Panc1 (cell line): ENCODE measurements around the gene JOSD1. TPM values are rescaled to one million over a fixed set of nuclear protein-coding genes. Genes with fewer than 3 reads are reported as not detected.

Experiments used
- ATAC-seq: fragments of 200-7000 bp; cut with Tn5 transposase; 2 replicates; pipeline ENCODE4 v1.9.1; 2020; ENCODE audit warnings: mild to moderate bottlenecking, moderate library complexity
- BruUV-seq: library from RNA; stranded (reverse); fragments of 400-500 nt; replicated peaks from 2 replicates; lab custom pipeline; 2021; lab: Mats Ljungman, UMichigan
- CTCF ChIA-PET: fragments of 300-600 bp; sonication (Branson Sonifier 250); formaldehyde crosslinking; loops from one replicate; lab custom pipeline; 2022; ENCODE audit warnings: antibody characterized with exemption; lab: Charles Lee
- POLR2A ChIA-PET: fragments of 300-600 bp; sonication (Branson Sonifier 250); formaldehyde crosslinking; loops from one replicate; lab custom pipeline; 2022; ENCODE audit warnings: antibody characterized with exemption; lab: Charles Lee
- DNase-seq: peaks from one replicate; pipeline ENCODE4 v3.0.0-alpha.2; 2010; ENCODE audit warnings: low read depth, low spot score
- H3K27ac ChIP-seq: 2 replicates; pipeline ENCODE4 v1.5.1; 2011; ENCODE audit warnings: mild to moderate bottlenecking, low read length, inconsistent platforms
- H3K27me3 ChIP-seq: fragments of 200-500 bp; sonication (Bioruptor generic); 2 replicates; pipeline ENCODE4 v1.6.0; 2014; ENCODE audit warnings: low read length, inconsistent platforms; ENCODE audit not compliant: control insufficient read depth, insufficient read depth
- H3K36me3 ChIP-seq: fragments of 200-500 bp; sonication (Bioruptor generic); 2 replicates; pipeline ENCODE4 v1.5.1; 2014; ENCODE audit warnings: inconsistent platforms, mild to moderate bottlenecking, low read length, moderate library complexity; ENCODE audit not compliant: control insufficient read depth, insufficient read depth
- H3K4me1 ChIP-seq: 2 replicates; pipeline ENCODE4 v1.5.1; 2011; ENCODE audit warnings: inconsistent platforms, mild to moderate bottlenecking, low read length, moderate library complexity; ENCODE audit not compliant: control insufficient read depth, insufficient read depth
- H3K4me3 ChIP-seq, 2 experiments: 2 replicates each; pipeline ENCODE4 v1.5.1; 2011 to 2012; ENCODE audit warnings: low read depth in 2 of 2, low read length in 2 of 2, mild to moderate bottlenecking in 2 of 2, inconsistent platforms in 1 of 2, moderate library complexity in 1 of 2
- H3K9me3 ChIP-seq: fragments of 200-500 bp; sonication (Bioruptor generic); 2 replicates; pipeline ENCODE4 v1.5.1; 2014; ENCODE audit warnings: low read depth, mild to moderate bottlenecking, inconsistent platforms, low read length, moderate library complexity; ENCODE audit not compliant: control insufficient read depth, insufficient read depth
- POLR2AphosphoS5 ChIP-seq: IDR thresholded peaks from 2 replicates; pipeline ENCODE4 v1.6.1; 2012; ENCODE audit warnings: mild to moderate bottlenecking, low read depth, low read length, moderate library complexity
- SIN3A ChIP-seq: IDR thresholded peaks from 2 replicates; pipeline ENCODE4 v1.6.1; 2012; ENCODE audit warnings: low read depth, mild to moderate bottlenecking, low read length, moderate library complexity, borderline replicate concordance; ENCODE audit not compliant: insufficient read depth
- TCF7L2 ChIP-seq: IDR thresholded peaks from 2 replicates; pipeline ENCODE4 v1.6.1; 2011; ENCODE audit warnings: mild to moderate bottlenecking, low read depth, low read length, inconsistent platforms
- in situ Hi-C: cut with HindIII; loops from 2 replicates; pipeline ENCODE4 v1.10.0; 2016; ENCODE audit warnings: low sequenced_read_pairs, low pct_unique_long_range_greater_than_20kb
- intact Hi-C: fragments of 100-400 bp; cut with micrococcal nuclease; formaldehyde crosslinking; loops from one replicate; pipeline ENCODE4 v1.10.0; 2022; ENCODE audit not compliant: unreplicated experiment
- total RNA-seq: library from RNA; stranded (reverse); gene quantifications from one replicate; pipeline ENCODE4 v1.2.1, GENCODE V29; 2021; ENCODE audit not compliant: unreplicated experiment
- TF ChIP-seq, protein P1 (sequence below), 2 experiments: IDR thresholded peaks; 2 replicates each; pipeline ENCODE4 v1.6.1; 2011 to 2012; ENCODE audit warnings: low read depth in 2 of 2, control low read depth in 1 of 2, low read length in 1 of 2, mild to moderate bottlenecking in 1 of 2, moderate library complexity in 1 of 2; ENCODE audit not compliant: insufficient read depth in 1 of 2
- TF ChIP-seq, protein P2 (sequence below): fragments of 450-650 bp; IDR thresholded peaks from 2 replicates; pipeline ENCODE4 v1.5.1; 2017; ENCODE audit warnings: mild to moderate bottlenecking

The JOSD1 gene
- total RNA-seq, 1 experiment from 2014 or later, result 35.1 TPM

DNA sequence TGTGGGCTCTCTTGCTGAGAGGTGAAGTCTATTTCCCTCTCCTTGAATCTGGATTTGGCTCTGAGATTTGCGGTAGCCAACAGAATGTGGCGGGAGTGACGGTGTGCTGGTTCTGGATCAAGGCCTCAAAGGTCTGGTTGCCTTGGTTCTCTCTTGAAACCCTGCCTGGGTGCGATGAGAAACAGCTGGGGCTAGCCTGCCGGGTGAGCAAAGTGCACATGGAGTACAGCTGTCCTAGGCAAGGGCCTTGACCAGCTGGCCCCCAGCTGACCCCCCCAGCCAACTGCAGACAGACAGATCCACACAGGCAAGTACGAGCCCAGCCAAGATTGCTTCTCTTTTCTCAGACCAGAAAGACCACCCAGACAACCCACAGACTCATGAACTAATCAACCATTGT is 44.2 kb upstream of the JOSD1 start:
- ATAC-seq (no peak), DNase-seq (no peak)
- Histone ChIP-seq H3K36me3 (no peaks in the 10 kb centered on the region), H3K9me3 (no peaks in the 10 kb centered on the region), H3K4me3 (no peak overlapping the region), H3K27ac (no peak overlapping the region), H3K4me1 (no peaks in the 10 kb centered on the region), H3K27me3 (no peaks in the 10 kb centered on the region)
- POLR2A ChIA-PET, result no interaction called here
- intact Hi-C loops, result no loop called here
- no TSS peak for BruUV-seq
- in situ Hi-C loops, result no loop called here
- TF ChIP-seq TCF7L2, result no peak
- TF ChIP-seq, protein P1, sequence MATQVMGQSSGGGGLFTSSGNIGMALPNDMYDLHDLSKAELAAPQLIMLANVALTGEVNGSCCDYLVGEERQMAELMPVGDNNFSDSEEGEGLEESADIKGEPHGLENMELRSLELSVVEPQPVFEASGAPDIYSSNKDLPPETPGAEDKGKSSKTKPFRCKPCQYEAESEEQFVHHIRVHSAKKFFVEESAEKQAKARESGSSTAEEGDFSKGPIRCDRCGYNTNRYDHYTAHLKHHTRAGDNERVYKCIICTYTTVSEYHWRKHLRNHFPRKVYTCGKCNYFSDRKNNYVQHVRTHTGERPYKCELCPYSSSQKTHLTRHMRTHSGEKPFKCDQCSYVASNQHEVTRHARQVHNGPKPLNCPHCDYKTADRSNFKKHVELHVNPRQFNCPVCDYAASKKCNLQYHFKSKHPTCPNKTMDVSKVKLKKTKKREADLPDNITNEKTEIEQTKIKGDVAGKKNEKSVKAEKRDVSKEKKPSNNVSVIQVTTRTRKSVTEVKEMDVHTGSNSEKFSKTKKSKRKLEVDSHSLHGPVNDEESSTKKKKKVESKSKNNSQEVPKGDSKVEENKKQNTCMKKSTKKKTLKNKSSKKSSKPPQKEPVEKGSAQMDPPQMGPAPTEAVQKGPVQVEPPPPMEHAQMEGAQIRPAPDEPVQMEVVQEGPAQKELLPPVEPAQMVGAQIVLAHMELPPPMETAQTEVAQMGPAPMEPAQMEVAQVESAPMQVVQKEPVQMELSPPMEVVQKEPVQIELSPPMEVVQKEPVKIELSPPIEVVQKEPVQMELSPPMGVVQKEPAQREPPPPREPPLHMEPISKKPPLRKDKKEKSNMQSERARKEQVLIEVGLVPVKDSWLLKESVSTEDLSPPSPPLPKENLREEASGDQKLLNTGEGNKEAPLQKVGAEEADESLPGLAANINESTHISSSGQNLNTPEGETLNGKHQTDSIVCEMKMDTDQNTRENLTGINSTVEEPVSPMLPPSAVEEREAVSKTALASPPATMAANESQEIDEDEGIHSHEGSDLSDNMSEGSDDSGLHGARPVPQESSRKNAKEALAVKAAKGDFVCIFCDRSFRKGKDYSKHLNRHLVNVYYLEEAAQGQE (IDR thresholded peaks at IDR 0.05; ENCODE audit: insufficient read depth in 1 of 2, low read depth in 2 of 2, low read length in 1 of 2), result no peak
- TF ChIP-seq SIN3A, result no peak
- TF ChIP-seq, protein P2, sequence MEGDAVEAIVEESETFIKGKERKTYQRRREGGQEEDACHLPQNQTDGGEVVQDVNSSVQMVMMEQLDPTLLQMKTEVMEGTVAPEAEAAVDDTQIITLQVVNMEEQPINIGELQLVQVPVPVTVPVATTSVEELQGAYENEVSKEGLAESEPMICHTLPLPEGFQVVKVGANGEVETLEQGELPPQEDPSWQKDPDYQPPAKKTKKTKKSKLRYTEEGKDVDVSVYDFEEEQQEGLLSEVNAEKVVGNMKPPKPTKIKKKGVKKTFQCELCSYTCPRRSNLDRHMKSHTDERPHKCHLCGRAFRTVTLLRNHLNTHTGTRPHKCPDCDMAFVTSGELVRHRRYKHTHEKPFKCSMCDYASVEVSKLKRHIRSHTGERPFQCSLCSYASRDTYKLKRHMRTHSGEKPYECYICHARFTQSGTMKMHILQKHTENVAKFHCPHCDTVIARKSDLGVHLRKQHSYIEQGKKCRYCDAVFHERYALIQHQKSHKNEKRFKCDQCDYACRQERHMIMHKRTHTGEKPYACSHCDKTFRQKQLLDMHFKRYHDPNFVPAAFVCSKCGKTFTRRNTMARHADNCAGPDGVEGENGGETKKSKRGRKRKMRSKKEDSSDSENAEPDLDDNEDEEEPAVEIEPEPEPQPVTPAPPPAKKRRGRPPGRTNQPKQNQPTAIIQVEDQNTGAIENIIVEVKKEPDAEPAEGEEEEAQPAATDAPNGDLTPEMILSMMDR, result no peak
- no peak for TF ChIP-seq POLR2AphosphoS5
- CTCF ChIA-PET, result no interaction called here

DNA sequence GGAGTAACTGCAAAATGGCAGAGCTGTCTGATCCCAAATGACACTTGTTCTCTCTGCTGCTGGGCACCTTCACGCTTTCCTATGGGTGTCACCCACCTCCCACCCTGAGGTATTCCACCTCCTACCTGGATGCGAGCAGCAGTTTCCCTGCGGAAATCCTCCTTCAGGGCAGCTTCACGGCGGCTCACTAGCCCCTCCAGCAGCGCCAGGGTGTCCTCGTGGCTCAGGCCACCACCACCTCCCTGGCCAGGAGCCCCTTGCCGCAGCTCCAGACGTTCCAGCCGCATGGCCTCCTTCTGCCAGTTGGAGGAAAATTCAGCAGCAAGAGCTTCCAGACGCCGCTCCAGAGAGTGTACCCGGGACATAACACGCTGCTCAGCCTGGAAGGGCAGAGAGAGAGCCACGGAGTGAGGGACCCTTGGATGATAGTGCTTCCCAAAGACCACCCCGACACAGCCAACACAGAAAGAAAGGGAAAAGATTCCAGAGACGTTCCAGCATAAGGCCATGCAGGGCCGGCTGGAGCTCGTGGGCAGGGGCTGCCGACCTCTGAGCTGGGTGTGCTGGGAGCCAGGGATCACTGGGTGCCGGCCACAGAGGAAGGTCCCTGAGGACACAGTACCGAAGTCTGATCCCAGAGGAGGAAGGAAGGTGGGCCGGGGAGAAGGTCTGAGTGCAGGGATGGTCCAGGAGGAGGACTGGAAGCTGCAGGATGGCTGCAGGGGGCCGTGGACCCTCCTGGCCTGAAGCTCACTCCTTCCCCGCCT is 41.6 kb upstream of the JOSD1 start:
- no TSS peak for BruUV-seq
- H3K36me3 ChIP-seq, result no peaks in the 10 kb centered on the region
- POLR2A ChIA-PET, result no interaction called here

More for the DNA sequence above, 41.6 kb upstream of the JOSD1 start:
- Histone ChIP-seq H3K27me3 (no peaks in the 10 kb centered on the region), H3K27ac (no peak overlapping the region), H3K9me3 (no peaks in the 10 kb centered on the region), H3K4me3 (no peak overlapping the region), H3K4me1 (no peaks in the 10 kb centered on the region)
- TF ChIP-seq TCF7L2 (no peak), POLR2AphosphoS5 (no peak), SIN3A (no peak)
- TF ChIP-seq, protein P2, result no peak
- TF ChIP-seq, protein P1 (IDR thresholded peaks at IDR 0.05; ENCODE audit: insufficient read depth in 1 of 2, low read depth in 2 of 2, low read length in 1 of 2), result no peak
- intact Hi-C loops (no loop called here), in situ Hi-C loops (no loop called here)
- CTCF ChIA-PET, result no interaction called here
- no peak for ATAC-seq
- no peak for DNase-seq
